ENCODE data around the gene GLP1R.

GLP1R gene

DNA sequence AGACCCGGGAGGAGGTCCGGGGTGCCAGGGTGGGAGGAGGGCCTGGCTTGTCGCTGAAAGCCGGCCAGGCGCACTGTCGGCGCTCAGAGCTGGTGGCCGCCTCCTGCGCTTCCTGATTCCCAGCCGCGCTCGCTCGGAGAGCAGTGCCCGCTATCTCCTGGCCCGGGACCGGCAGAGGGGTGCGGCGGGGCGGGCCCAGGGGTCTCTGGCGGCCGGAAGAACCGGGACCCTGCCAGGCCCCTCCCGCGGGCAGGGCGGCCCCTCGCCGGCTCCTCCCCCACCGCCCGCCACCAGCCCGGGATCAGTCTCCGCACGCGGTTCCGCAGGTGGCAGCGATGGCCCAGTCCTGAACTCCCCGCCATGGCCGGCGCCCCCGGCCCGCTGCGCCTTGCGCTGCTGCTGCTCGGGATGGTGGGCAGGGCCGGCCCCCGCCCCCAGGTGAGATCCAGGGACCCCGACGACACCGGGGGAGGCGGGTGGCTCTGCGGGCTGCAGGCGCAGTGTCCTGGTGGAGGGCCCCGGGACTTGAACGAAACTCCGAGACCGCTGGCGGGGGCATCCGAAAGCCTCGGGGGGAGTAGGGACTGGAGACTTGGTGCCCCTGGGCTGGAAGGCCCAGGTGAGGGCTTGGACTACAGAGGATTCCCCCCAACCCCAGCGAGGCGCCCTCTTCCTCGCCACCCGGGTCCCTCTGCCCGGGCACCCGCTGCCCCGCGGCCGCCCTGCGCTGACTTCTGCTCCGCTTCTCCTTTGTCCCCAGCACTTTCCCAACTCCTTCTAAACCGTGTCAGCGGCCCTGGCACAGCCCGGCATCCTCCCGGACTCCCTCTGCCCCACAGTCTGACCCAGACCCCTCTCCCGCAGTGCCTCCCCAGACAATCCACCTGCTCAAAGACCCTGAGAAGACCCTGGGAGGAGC, at the start of gene GLP1R:
TSS of gene GLP1R (plus strand) at position 301 of the 919 bp plus-strand sequence. CDS start at position 361, 60 bp downstream.
- DNase-seq (ENCODE audit: low read depth in 1 of 2, low spot score in 1 of 2): no peak

DNA sequence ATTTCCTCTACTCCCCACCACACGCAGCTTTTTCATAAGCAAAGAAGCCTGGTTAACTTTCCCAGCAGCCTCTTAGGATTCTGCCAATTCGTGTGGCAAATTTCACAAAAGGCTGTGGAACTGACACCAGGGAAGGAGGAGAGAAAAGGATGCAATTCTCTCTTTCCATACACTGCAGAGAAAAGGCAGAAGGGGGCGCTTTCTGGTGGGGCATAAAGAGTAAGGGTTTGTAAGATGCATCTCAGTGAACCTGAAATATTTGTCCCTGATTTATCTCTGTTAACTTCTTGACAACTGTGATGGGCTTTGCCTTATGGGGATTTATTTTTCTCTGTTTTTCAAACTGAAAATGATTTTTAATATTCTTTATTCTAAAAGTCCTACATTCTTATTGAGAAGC, 45.5 kb upstream of the GLP1R start:
- DNase-seq (ENCODE audit: low read depth in 1 of 2, low spot score in 1 of 2): no peak

DNA sequence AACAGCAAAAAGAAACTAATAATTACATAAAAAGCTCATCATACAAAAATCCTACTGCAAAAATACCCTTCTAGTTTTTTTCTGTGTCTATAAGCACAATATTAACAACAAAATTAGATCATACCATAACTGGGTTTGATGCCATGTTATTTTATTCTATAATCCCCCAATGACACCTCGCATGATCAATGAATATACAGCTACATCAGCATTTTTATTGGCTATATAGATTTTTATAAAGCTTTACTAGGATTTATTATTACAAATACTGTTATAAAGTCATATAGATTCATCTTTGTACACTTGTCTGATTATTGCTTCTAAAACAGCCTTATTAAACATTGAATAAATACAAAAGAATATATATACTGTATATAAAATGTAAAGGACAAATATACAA, 45.1 kb upstream of the GLP1R start:
- no peak for DNase-seq (ENCODE audit: low read depth in 1 of 2, low spot score in 1 of 2)

DNA sequence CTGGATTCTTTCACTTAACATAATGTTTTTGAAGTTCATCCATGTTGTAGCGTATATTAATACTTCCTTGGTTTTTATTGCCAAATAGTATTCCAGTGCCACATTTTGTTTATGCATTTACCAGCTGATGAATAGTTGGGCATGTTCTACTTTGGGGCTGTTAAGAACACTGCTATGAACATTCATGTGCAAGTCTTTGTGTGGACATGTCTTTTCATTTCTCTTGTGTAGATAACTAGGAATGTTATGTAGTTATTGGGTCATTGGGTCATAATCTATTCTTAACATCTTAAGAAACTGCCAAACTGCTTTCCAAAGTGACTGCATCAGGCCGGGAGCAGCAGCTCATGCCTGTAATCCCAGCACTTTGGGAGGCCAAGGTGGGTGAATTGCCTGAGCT, 43.8 kb upstream of the GLP1R start:
- no peak for DNase-seq (ENCODE audit: low read depth in 1 of 2, low spot score in 1 of 2)

DNA sequence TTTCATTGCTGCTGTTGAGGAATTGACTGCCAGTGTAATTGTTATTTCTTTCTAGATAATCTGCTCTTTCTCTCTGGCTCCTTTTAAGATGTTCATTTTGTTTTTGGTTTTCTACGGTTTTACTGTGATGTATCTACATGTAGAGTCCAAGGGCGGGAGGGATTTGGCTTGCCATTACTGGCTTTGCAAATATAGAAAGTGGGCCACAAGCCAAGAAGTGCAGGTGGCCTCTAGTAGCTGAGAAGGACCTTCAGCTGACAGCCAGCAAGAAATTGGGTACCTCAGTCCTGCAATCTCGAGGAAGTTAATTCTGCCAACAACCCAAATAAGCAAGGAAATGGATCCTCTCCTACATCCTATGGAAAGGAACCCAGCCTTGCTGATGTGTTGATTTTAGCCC, 42.8 kb upstream of the GLP1R start:
- no peak for DNase-seq (ENCODE audit: low read depth in 1 of 2, low spot score in 1 of 2)

DNA sequence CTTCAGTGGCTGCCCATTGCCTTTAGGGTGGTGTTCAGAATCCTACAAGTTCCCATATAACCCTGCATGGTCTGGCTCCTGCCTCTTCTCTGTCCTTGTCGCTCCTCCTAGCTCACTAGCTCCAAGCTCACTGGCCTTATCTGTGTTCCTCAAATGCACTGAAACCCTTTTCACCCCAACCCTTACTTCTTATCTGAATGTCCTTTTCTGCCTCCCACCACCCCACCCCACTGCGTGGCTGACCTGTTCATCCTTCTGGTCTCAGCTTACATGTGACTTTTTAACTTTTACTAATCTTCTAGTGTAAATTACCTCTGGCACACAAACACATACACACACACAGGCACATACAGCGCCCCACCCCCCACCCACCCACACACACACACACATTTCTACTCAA, 41.0 kb upstream of the GLP1R start:
- no peak for DNase-seq (ENCODE audit: low read depth in 1 of 2, low spot score in 1 of 2)

DNA sequence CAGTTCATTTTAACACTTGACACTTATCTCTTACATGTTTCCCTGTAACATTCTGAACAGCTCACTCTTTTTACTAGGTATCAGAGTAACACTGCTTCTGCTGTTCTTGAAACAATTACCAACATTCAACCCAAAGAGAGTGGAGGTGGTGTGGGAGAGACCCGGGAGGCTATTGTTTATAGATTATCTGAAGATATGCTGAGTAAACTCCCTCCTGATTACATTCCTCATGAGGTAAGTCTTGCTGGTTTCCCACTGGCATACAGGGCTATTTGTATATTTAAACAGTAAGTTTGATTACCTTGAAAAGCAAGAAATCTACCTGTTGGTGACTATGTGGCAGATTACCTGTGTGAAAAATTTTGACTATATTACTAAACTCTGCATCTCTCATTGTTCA, 39.8 kb upstream of the GLP1R start:
- DNase-seq (ENCODE audit: low read depth in 1 of 2, low spot score in 1 of 2): no peak

DNA sequence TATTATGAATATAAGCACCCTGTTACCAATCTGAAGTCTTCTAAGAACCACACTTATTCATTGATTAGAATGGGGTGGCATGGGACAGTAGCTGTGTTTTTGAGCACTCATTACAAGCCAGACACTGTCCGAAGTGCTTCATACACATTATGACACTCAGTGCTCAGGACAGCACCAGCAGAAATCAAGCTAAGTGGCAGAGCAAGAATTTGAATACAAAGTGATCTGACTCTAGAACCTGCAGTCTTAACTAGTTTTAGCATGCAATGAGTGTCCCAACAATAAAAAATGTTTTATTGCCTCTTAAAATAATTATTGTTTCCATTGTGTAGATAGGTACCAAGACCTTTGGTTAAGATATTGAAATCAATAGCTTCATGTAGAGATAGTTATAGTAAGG, 39.1 kb upstream of the GLP1R start:
- no peak for DNase-seq (ENCODE audit: low read depth in 1 of 2, low spot score in 1 of 2)

DNA sequence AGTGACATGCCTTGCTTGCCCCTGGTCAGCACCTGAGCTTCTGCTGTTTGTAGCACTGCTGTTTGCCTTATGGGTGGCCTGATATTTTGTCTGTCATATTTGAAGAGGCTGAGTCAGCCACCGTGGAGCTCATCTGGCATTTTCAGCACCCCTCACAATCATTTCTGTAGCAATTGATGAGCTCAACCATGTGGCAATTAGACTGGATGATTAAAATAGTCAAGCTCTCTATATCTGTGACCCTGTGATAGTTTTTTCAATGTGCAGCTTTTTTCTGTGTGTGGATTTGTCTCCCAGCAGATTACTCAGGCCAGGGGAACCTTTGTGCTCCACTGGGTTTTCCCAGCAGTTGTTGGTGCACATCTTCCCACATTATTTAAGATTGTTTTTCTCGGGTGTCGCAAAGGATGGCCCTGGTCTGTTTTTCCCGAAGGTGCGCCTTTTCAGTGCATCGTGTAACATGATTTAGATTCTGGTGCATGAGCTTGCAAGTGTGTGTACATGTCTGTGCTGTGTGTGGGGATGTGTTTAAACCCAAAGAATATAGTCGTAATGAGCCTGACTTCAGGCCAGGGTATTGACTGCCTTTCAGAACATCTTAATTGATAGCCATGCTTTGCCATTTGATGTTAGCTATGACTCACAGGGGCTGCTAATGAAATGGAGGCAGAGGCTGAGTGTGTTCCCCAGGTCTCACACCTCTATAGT, 31.6 kb upstream of the GLP1R start:
- no peak for DNase-seq (ENCODE audit: low read depth in 1 of 2, low spot score in 1 of 2)

DNA sequence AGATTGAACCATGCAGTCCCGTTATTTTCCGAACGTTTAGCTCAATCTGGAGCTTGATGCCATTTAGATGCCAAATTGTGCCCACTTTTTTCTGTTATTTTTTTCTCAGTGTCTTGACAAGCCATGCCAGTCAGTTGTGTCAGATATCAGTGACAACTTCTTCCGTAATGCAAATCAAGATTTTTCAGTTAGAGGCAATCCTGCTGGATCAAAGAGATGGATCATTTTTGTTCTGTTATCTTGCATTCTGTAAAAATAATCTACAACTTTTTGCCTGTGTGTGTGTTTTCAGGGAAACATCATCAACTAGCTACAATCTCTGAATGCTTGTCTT, 31.1 kb upstream of the GLP1R start:
- no peak for DNase-seq (ENCODE audit: low read depth in 1 of 2, low spot score in 1 of 2)

DNA sequence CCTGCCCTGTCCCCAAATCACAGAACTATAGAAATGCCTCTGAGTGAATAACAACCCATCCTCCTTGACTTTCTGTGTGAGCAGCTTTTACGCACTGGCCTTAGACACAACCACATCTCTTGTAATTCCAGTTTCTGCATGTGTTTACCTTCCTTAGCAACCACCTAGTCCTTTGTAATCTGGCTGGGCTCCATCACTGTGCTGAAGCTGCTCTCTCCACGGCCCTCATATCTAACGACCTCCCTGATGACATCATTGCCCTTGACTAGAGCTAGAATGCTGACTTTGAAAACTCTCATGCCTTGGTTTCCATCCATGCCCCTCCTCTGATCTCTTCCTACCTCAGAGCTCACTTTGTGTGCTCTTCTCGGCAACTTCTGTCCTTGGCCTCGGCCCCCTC, 30.5 kb upstream of the GLP1R start:
- no peak for DNase-seq (ENCODE audit: low read depth in 1 of 2, low spot score in 1 of 2)

DNA sequence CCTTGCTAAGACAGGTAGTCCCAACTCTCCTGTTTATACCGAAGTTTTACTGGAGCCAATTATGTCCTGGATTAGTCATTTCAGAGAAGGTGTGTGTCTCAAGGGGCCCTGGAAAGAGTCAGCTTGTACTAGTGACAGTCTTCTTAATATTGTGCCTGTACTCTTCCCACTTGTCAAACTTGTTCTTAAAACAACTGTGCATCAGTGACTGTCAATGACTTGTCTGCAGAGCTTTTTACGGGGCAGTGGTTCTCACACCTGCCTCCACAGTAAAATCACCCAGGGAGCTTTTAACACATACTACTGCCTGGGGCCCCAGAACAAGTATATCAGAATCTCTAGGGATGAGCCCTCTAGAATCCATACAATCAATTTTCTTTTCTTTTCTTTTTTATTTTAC, 28.4 kb upstream of the GLP1R start:
- no peak for DNase-seq (ENCODE audit: low read depth in 1 of 2, low spot score in 1 of 2)

DNA sequence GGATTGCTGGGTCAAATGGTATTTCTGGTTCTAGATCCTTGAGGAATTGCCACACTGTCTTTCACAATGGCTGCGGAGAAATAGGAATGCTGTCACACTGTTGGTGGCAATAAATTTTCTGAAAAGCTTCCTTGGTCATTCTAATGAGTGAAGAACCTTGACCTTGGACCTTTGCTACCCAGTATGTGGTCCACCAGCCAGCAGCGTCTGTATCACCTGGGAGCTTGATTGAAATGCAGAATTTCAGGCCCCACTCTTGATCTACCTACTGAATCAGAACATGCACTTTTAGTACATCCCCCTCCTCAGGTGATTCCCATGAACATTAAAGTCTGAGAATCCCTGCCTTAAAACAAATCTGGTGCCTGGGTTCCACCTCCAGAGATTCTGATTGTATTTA, 27.5 kb upstream of the GLP1R start:
- DNase-seq (ENCODE audit: low read depth in 1 of 2, low spot score in 1 of 2): no peak

DNA sequence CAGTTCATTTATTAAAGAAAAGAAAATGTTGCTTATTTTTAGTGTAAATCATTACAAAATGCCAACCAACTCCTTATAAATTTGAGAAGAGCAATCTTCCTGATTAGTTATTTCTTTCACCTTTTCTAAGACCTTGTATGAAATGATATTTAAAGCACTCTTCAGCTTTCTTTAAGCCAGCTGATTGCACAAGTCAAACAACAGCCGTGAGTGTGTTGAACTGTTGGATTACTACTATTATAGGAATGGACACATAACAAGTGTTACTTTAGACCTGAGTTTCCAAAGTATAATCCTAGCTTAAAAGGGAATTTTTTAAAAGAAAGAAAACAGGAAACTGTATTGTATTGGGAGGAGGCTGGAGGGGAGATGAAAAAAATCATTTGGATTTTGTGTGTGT, 26.8 kb upstream of the GLP1R start:
- DNase-seq (ENCODE audit: low read depth in 1 of 2, low spot score in 1 of 2): no peak

DNA sequence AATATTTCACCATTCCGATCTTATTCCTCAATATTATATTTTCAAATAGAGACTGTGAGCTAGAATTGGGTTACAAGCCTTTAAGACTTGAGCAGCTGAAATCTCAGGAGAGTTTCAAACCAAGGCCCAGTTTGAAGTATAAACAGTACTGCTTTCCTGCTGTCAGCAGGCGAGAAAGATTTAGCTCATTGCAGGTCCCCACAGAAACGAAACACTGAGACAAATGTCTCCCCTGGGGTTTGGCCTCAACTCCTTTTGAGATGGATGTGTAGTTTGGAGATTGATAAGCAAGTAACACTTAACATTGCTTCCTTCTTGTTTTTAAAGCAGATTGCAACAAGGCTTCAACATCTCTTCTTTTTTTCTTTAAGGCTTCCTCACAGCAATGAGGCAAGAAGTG, 22.4 kb upstream of the GLP1R start:
- no peak for DNase-seq (ENCODE audit: low read depth in 1 of 2, low spot score in 1 of 2)

DNA sequence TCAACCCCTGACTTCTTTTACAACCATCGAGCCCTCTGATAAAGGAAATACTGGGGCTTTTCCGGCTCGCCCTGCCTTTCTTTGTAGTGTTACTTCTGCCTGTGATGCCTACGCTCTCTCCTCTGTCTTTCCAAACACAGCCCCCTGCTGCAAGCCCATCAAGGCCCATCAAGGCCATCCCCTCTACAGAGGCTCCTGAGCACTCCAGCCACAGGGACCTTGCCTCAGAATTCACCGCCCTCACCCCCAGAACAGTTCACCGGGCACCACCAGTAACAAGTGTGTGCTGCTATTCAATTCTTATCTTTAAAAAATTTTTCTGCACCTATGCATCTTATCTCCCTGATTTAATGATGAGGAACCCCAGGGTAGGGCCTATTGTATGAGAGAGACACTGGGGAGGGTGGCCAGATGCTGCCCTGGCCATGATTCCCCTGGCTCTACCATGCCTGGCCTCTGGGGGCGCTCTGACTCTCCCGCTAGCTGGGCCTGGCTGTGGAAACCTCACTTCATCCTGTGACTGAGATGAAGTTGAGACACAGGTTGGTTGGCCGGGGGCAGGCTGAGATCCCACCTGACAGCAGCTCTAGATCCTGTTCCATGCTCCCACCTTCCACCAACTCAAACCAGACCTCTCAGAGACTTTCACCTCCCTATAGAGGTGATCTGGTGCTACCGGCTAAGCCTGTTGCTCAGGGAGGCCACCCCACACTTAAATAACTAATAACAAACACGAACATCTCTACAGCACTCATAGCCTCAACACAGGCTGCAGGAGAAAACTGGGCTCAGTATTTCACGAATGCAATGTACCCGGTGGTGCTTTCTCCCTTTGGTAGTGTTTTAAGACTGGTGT, 19.2 kb upstream of the GLP1R start:
- peak in 1 of 2 donors; percentile 21 for DNase-seq (ENCODE audit: low read depth in 1 of 2, low spot score in 1 of 2)

DNA sequence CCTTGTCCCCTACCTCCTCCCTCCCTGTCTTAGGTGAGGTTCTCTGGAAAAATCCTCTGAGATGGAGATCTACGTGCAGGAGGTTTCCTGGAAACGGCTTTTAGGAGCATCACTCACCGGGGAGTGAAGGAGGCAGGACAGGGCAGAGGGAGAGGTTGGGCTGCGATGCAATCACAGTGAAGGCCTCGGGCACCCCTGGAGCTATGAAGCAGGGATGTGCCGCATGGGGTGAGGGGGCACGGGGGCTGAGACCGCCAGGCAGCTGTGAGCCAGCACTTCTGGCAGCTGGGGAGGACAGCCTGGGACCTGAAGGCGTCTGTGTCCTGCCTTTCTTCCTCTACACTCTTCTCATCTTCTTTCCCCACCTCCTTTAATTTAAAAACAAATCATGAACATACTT, 12.9 kb upstream of the GLP1R start:
- no peak for DNase-seq (ENCODE audit: low read depth in 1 of 2, low spot score in 1 of 2)

DNA sequence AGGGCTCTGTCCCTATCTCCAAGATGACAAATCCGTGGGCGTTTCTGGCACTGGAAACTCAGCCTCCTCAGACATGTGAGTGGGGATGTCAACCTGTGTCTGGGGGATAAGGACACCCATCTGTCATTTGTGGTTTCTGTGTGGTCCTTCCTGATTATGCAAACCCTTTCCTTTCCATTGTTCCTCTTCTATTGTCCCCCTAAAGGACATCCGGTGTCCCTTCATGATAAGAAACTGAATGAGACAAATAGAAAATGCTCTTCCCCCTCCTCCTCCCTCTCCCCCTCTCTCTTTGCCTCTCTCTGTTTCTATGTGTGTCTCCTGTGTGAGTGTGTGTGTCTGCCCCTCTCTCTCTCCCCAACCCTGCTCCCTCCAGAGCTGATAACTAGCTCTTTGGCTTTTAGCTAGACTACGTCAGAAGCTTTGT, 11.5 kb upstream of the GLP1R start:
- DNase-seq (ENCODE audit: low read depth in 1 of 2, low spot score in 1 of 2): no peak

DNA sequence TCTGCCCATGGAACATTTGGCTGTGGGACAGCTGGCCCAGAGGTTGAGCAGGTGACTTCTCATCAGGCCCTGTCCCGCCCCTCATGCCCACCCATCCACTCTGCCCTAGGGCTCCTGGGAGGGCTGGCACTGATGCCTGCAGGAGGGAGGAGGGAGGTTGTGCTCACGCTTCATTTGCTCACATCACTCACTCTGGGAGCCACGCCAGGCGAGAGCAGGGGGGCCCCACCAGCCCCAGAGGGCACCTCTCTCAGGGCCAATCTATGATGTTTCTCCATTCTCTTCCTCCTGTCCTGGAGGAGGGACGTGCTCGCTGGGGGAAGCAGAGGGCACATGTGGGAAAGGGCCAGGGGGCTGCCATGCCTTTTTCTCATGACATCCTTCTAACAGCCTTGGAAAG, 10.9 kb upstream of the GLP1R start:
- no peak for DNase-seq (ENCODE audit: low read depth in 1 of 2, low spot score in 1 of 2)

DNA sequence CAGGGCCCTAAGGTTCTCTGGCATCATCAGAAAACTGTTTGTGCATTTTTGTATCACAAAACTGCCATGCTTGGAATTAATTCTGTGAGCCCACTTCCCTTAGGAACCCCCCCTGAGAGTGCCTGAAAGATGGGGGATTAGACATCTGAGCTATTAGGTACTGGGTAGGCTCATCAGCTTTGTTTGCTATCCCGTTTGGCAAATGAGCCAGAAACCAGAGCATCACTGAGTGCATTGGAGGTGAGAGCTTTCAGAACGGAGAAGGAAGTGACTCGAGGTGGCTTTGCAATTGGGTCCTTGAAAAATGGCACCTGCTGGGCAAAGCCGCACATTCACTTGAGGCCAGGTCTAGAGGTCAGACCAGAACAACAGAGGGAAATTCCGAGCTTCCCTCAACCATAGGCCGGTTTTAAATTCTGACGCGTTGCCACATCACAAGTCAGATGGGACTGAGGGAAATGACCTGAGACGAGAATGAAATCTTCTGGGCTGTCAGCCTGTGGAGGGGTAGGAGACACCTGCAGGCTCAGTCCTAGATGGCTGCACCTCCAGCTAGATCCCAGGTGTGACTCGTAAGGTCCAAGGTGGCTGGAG, 8.4 kb upstream of the GLP1R start:
- DNase-seq (ENCODE audit: low read depth in 1 of 2, low spot score in 1 of 2): no peak

DNA sequence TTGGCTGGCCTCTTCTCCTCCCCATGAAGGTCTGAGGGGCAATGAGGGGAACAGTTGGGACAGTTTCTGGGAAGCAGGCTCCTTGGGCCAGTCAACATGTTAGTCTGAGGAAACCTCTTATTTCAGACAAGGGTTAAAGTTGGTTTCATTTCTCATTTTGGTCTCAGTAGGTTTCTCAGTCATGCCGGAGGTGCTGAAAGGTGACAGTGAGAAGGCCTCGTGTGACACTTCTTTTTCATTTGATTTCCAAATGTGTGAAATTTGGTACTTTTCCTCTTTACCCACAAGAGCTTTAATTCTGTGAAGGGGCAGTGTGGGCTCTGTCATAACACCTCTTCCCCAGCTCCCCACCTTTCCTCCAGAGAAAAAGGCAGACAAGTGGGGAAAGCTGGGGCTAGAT, 7.5 kb upstream of the GLP1R start:
- no peak for DNase-seq (ENCODE audit: low read depth in 1 of 2, low spot score in 1 of 2)

Measured in activated CD4-positive, alpha-beta T cell treated with anti-CD3 and anti-CD28 coated beads, Interleukin-2, amount 50 U/mL, for 24 hours (primary cell).